A549 treated with ZK216348 at 1 μM for 4 hours (cell line): ENCODE data around the gene DNAJA1. TPM values are rescaled to one million over a fixed set of nuclear protein-coding genes. Genes with fewer than 3 reads are reported as not detected.

Experiments used
- total RNA-seq: library from RNA; stranded (reverse); fragments of 200-300 nt; extraction: Qiagen RNA extraction; gene quantifications from 5 replicates; pipeline ENCODE4 v1.2.3, GENCODE V29; 2022; ENCODE audit warnings: low read depth

DNAJA1 gene
- 244 to 280 TPM (median 273 TPM) in 5 replicates for total RNA-seq

GRCh38 chr9:33024966-33025571 lies at the start of gene DNAJA1:
TSS of gene DNAJA1 (plus strand) at chr9:33025273. CDS start at chr9:33026485, 1,212 bp downstream.

GRCh38 chr9:33076046-33077004 lies 51.3 kb downstream of the DNAJA1 start, which contains the start of gene SMU1:
TSS of gene SMU1 (minus strand) at chr9:33076674. CDS start at chr9:33076608, 66 bp downstream.

Other genes with a start within 250 kb of the DNAJA1 start
- not detected in 5 replicates for gene TMEM215, start 241.7 kb upstream of the DNAJA1 start, total RNA-seq
- 38.2 to 50.3 TPM (median 42.6 TPM) in 5 replicates for gene APTX, start 23.6 kb upstream of the DNAJA1 start, total RNA-seq
- gene SMU1, start 51.4 kb downstream of the DNAJA1 start, total RNA-seq = 17.8 to 24.5 TPM (median 18.7 TPM) in 5 replicates
- gene B4GALT1, start 142.1 kb downstream of the DNAJA1 start, total RNA-seq = 163 to 233 TPM (median 209 TPM) in 5 replicates
- gene SPINK4, start 214.9 kb downstream of the DNAJA1 start, total RNA-seq = not detected in 5 replicates
- gene BAG1, start 239.4 kb downstream of the DNAJA1 start, total RNA-seq = 141 to 154 TPM (median 150 TPM) in 5 replicates
- 67.6 to 92.1 TPM (median 73.5 TPM) in 5 replicates for gene CHMP5, start 239.8 kb downstream of the DNAJA1 start, total RNA-seq